Activated CD4-positive, alpha-beta T cell treated with anti-CD3 and anti-CD28 coated beads for 24 hours (primary cell): ENCODE data around the gene LDB2.
"Not testable (repeated sequence)": the region's sequence is repeated elsewhere in the genome, so short reads cannot be mapped to it uniquely, and the experiment has no call there.

Experiments used
- DNase-seq, 2 donors: peaks; one replicate each; pipeline ENCODE4 v3.0.0-alpha.2; 2020; ENCODE audit warnings: low read depth in 2 of 2

LDB2 gene

GRCh38 chr4:16646459-16646858 lies 252.0 kb downstream of the LDB2 start:
- DNase-seq = no peak

DNA sequence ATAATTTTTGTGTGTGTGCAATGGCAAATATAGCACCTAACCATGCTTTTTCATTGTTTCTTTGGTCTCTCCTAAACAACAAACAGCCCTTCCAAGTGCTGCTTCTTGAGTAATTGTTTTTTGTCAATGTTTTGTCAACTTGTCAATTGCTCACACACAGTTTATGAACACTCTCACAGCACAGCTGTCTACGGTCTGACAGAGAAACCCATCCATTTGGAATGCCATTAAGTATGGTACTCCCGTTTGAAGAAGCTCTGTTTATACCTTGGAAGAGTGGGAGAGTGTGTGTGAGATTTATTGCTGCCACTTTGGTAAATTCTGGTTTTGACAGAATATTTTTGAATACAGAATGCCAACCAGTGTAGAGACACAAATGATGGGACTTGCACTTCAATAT lies 254.6 kb downstream of the LDB2 start:
- DNase-seq = no peak

GRCh38 chr4:16642897-16643296 lies 255.5 kb downstream of the LDB2 start:
- no peak for DNase-seq

GRCh38 chr4:16641971-16642370 lies 256.5 kb downstream of the LDB2 start:
- DNase-seq = no peak

GRCh38 chr4:16636912-16637630 lies 261.4 kb downstream of the LDB2 start:
- DNase-seq = no peak

DNA sequence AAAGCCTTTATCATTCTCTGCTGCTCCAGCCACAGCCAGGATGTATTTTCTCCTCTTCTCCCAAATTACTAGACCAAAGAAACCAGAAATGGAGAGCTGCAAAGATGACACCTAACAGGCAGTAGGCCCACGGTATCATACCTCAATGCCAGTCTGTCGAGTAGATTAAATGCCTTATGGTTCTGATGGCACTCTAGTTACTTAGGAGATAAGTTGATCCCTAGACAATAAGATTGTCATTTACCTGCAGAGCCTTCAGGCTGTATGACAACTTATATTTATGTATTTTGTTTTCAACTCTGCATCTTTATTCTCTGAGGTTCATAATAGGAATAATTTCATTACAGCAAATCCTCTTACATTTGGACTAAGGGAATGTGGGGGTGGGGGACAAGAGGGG lies 262.1 kb downstream of the LDB2 start:
- DNase-seq = no peak

DNA sequence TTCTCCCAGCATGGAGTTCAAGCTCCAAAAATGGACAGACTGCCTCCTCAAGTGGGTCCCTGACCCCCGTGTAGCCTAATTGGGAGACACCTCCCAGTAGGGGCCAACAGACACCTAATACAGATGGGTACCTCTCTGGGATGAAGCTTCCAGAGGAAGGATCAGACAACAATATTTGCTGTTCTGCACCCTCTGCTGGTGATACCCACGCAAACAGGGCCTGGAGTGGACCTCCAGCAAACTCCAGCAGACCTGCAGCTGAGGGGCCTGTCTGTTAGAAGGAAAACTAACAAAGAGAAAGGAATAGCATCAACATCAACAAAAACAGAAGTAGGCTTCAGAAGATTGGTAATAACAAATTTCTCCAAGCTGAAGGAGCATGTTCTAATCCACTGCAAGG lies 269.2 kb downstream of the LDB2 start:
- not testable (repeated sequence) for DNase-seq

- DNase-seq = not testable (repeated sequence)
Measured at GRCh38 chr4:16628835-16629234, 269.6 kb downstream of the LDB2 start.

- DNase-seq = no peak
Measured at GRCh38 chr4:16627999-16628398, 270.4 kb downstream of the LDB2 start.

DNA sequence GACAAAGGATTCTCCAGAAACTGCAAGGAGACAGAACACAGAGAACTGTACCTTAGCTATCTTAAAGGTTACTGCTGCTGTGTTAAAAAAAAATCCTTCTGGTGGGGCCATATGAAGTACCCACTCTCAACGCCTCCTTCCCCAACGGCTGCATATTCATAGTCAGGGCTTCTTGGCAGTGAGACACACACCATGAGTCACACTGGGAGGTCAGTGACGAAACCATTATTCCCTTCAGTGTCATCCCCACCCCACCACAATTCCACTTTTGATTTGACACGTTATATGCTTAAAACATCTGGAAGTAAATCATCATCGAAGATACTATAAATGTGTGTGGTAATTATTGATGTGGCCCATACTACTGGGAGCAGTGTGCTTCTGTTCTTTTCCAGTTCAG lies 271.5 kb downstream of the LDB2 start:
- no peak for DNase-seq

- DNase-seq = no peak
Measured at GRCh38 chr4:16622826-16623225, 275.6 kb downstream of the LDB2 start.

- no peak for DNase-seq
Measured at GRCh38 chr4:16617435-16617834, 281.0 kb downstream of the LDB2 start.

GRCh38 chr4:16617011-16617410 lies 281.4 kb downstream of the LDB2 start:
- DNase-seq = no peak

GRCh38 chr4:16609170-16609758 lies 289.2 kb downstream of the LDB2 start:
- DNase-seq = no peak

DNA sequence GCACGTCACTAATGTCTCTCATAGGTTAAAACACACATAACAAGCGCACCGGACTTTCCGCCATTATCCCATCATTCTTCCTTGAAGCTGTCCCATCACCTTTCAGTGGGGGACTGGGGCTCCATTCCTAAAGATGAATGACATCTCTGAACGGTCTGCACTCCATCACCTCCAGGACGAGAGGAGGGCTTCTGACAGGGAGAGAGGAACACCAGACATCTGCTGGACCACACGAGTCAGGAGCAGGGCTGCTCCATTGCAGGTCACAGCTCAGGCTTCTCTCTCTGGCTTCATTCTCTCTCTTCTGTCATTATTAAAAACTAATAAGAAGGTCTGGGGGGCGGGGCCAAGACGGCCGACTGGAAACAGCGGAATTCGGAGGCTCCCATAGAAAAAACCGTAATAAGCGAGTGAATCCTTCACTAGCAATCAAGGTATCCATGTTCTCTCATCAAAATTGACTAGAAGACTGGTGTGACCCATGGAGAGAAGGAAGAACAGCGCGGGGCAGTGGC lies 289.8 kb downstream of the LDB2 start:
- DNase-seq = no peak

DNA sequence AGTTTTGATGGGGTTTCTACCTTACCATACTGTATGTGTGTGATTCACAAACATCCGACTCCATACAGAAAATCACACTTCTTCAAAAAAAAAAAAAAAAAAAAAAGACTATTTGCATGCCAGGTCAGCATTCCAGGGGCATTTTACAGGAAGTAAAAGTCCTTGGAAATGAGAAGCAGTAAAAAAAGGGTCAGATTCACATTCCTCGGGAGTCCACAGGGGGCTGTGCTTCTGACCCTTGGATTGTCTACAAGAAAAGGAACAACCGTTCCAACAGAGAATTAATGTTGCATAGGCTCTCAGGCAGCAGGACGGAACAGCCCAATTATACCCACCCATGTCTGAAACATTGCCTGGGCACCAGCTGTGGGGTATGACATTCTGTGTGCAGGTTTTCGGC lies 290.3 kb downstream of the LDB2 start:
- DNase-seq = no peak

DNA sequence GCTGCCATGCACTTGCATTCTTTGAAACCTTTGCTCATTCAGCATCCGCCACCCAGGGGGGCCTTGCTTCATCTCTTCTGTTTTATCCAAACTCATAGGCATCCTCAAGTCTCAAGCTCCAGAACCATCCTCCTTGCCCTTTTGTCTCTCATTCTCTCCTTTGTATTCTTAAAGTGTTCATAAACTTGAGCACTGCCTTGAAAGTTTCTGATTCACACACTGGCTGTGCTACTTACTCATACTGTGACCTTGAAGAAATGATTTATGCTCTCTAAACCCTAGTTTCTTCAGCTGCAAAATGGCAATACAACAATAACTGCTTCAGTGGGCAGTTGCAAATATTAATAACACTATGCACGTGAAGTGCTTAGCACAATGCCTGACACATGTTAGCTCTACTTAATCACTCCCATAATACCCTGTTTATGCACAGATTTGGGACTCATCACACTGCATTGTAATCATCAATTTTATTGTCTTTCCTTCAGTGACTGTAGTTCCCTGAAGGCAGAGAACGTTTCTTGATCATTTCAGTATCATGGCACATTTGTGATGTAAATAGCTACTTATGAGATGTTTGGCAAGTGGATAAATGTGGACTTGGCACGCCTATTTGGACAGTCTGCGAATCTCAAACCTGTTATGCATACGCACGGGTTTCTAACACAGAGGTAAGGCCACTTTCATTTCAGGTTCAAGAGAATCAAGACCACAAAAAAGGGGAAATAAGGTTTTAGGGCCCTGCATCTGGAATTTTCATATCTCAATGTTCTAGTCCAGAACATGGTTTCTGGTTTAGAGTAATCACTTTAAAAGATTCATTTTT lies 291.0 kb downstream of the LDB2 start:
- no peak for DNase-seq

DNA sequence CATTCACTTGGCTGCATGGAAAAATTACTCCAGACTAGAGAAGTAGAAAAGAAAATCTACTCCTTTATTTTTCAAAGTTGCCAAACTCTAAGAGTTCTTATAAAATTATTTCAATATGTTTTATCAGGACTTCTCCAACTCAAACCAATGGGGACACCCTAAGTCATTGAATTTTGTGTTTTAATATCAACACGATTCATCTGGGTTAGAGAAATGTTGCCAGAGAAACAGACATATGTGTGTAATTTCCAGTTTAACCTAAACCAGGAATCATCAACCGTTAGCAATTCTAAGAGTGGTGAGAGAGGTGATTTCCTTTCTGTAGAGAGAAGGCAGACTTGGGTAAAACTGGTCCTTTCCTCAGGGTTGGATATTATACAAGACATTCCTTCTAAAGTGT lies 291.8 kb downstream of the LDB2 start:
- DNase-seq = no peak

DNA sequence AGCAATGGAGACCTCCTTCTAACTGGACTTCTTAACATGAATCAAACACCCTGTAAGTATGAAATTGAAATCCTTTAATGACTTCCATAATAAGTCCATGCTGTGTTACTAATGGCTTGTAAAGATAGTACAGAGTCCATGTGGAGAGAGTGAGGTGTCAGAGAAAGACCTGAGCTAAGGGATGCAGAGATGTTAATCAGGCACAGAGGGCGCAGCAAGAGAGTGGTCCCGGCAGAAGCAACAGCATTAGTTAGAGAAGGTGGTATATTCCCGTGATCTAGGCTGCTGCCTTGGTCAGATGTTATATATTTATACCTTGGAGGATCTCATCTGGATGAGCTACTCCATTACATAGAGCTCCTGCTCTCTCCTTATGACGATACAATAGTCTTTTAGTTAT lies 295.3 kb downstream of the LDB2 start:
- no peak for DNase-seq

DNA sequence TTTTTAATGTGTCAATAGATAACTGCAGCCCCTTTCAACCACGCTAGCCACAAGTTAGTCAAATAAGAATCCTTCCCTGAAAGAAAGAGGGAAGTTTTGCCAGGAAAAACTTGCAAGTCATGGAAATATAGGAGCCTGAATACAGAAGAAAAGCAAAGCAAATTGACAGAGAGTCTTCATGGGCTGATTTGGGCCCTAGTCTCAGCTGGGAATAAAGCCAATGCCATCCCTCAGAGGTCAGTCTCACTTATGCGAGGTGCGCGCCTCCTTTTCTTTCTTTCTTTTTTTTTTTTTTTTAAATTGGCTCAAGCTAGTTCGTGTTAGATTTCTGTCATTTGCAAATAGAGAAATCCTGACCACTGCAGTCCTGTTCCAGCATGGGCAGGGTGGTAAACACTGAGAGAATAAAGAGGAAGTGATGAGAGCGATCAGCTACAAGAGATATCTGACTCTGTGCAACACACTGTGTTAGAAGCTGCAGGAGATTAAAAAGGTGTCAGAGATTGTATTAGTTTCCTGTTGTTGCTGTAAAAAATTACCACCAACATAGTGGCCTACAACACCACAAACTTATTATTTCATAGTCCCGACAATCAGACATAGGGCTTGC lies 299.7 kb downstream of the LDB2 start:
- no peak for DNase-seq

DNA sequence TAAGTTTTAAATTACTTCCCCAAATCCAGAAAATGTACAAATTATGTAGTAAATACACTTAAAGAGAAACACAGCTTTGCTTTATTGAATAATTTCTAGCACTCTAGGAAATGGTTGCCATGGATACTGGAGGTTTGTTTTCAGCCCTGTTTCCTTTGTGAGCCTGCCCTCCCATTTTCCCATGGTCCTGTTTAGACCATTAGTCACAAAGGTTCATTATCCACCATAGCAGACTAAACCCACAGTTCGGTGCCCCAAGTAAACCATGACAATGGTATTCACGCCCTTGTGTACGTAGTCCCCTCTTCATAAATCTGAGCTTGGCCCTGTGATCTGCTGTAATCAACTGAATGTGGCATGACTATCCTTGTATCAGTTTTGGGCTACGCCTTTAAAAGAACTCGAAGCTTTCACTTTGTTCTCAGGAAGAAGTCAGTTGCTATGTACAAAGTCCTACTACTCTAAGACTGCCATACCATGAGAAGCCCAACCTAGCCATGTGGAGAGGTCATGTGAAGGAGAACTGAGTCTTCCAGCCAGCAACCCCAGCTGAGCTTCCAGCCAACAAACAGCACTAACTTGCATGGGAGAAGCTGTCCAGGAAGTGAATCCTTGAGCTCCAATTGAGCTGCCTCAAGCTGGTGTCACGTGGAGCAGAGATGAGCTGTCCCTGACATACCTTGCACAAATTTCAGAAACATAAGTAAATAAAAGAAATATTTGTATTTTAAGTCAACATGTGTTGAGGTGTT lies 300.4 kb downstream of the LDB2 start:
- no peak for DNase-seq

DNA sequence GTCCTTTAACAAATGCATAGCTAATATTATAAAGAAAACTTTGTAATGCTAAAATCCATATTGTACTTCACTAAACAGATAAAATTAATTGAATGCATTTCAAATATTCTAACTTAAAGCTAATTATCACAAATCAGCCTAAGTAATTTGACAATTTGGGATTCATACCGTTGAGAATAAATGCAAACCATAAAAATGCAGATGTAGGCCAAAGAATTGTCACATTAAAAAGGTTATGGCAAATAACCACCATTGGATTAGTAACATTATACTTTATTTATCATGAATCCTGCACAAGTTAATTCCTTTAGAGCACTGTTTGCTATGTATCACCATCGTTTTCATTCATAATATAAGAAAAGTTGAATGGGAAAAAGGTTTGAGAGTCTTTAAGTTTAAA lies 301.0 kb downstream of the LDB2 start:
- DNase-seq = no peak
